HEK293 (cell line): ENCODE results near the gene INPP5F.

ENCODE experiments used
- CTCF ChIP-seq: fragments of 450-650 bp; formaldehyde crosslinking; IDR thresholded peaks from 2 replicates; pipeline ENCODE4 v1.5.1; 2016; ENCODE audit warnings: missing biosample characterization, missing genetic modification characterization
- PRDM6 ChIP-seq: fragments of 450-650 bp; formaldehyde crosslinking; IDR thresholded peaks from 2 replicates; pipeline ENCODE4 v1.5.1; 2017; ENCODE audit warnings: missing biosample characterization, missing genetic modification characterization
- YY1 ChIP-seq: fragments of 450-650 bp; formaldehyde crosslinking; IDR thresholded peaks from 2 replicates; pipeline ENCODE4 v1.5.1; 2018; ENCODE audit warnings: missing biosample characterization, missing genetic modification characterization
- ZBTB1 ChIP-seq: fragments of 450-650 bp; formaldehyde crosslinking; IDR thresholded peaks from 2 replicates; pipeline ENCODE4 v1.5.1; 2016; ENCODE audit warnings: missing biosample characterization, missing genetic modification characterization
- ZFP41 ChIP-seq: fragments of 450-650 bp; formaldehyde crosslinking; IDR thresholded peaks from 2 replicates; pipeline ENCODE4 v1.5.1; 2016; ENCODE audit warnings: missing biosample characterization, missing genetic modification characterization, borderline replicate concordance
- ZNF169 ChIP-seq: fragments of 450-650 bp; formaldehyde crosslinking; IDR thresholded peaks from 2 replicates; pipeline ENCODE4 v1.5.1; 2016; ENCODE audit warnings: missing biosample characterization, missing genetic modification characterization
- ZNF623 ChIP-seq: fragments of 450-650 bp; formaldehyde crosslinking; IDR thresholded peaks from 2 replicates; pipeline ENCODE4 v1.5.1; 2016; ENCODE audit warnings: missing biosample characterization, missing genetic modification characterization
- ZSCAN5A ChIP-seq: fragments of 450-650 bp; formaldehyde crosslinking; IDR thresholded peaks from 2 replicates; pipeline ENCODE4 v1.5.1; 2016; ENCODE audit warnings: missing biosample characterization, missing genetic modification characterization
- ZXDB ChIP-seq: fragments of 450-650 bp; formaldehyde crosslinking; IDR thresholded peaks from 2 replicates; pipeline ENCODE4 v1.5.1; 2016; ENCODE audit warnings: missing biosample characterization, missing genetic modification characterization

- peak; percentile 42; the same call in 1 of the 2 replicates for TF ChIP-seq CTCF (tag by site-specific recombination)
- no peak for TF ChIP-seq ZNF623
- TF ChIP-seq ZSCAN5A = no peak
- TF ChIP-seq ZFP41 = no peak
- TF ChIP-seq ZBTB1 (tag by site-specific recombination) = no peak
- TF ChIP-seq ZNF169 (tag by site-specific recombination) = no peak
- no peak for TF ChIP-seq ZXDB (tag by site-specific recombination)
- TF ChIP-seq PRDM6 = no peak
- no peak for TF ChIP-seq YY1 (tag by site-specific recombination)
These were observed 37.8 kb upstream of the INPP5F start for GRCh38 chr10:119688033-119688508.
